ENCODE measurements around the gene NSD2.

Gene NSD2

GRCh38 chr4:1900087-1900433 is 28.9 kb downstream of the NSD2 start:
- H3K4me2 ChIP-seq (ENCODE audit: low read length), result no peak overlapping the region
- H3K79me2 ChIP-seq (ENCODE audit: low read length), result peaks cover 97% of the 10 kb centered on the region
- no peak overlapping the region for H3K4me3 ChIP-seq (ENCODE audit: low read length)
- H3K9me3 ChIP-seq (ENCODE audit: insufficient read depth, low read length), result no peaks in the 10 kb centered on the region
- H4K20me1 ChIP-seq (ENCODE audit: insufficient read depth, low read length), result peaks cover 72% of the 10 kb centered on the region
- H3K27ac ChIP-seq (ENCODE audit: low read length), result no peak overlapping the region
- H3K9ac ChIP-seq (ENCODE audit: low read length), result no peak overlapping the region
- no peak overlapping the region for H2AFZ ChIP-seq (ENCODE audit: low read depth, low read length)
- peaks cover 11% of the 10 kb centered on the region for H3K4me1 ChIP-seq (ENCODE audit: low read length)
- no peaks in the 10 kb centered on the region for H3K27me3 ChIP-seq (ENCODE audit: low read depth, low read length)
- H3K36me3 ChIP-seq (replicated peaks; ENCODE audit: low read depth, low read length), result peaks cover 54% of the 10 kb centered on the region
- no peak for TF ChIP-seq EZH2phosphoT487 (IDR thresholded peaks at IDR 0.05; ENCODE audit: low read depth)

GRCh38 chr4:1900624-1901023 is 29.4 kb downstream of the NSD2 start:
- Histone ChIP-seq H4K20me1 (ENCODE audit: insufficient read depth, low read length) (peaks cover 72% of the 10 kb centered on the region), H3K27ac (ENCODE audit: low read length) (no peak overlapping the region), H3K27me3 (ENCODE audit: low read depth, low read length) (no peaks in the 10 kb centered on the region), H3K4me1 (ENCODE audit: low read length) (peaks cover 11% of the 10 kb centered on the region), H3K79me2 (ENCODE audit: low read length) (peaks cover 97% of the 10 kb centered on the region), H3K4me3 (ENCODE audit: low read length) (no peak overlapping the region), H3K36me3 (replicated peaks; ENCODE audit: low read depth, low read length) (peaks cover 55% of the 10 kb centered on the region), H2AFZ (ENCODE audit: low read depth, low read length) (no peak overlapping the region), H3K9me3 (ENCODE audit: insufficient read depth, low read length) (no peaks in the 10 kb centered on the region), H3K9ac (ENCODE audit: low read length) (no peak overlapping the region), H3K4me2 (ENCODE audit: low read length) (no peak overlapping the region)
- TF ChIP-seq EZH2phosphoT487 (IDR thresholded peaks at IDR 0.05; ENCODE audit: low read depth), result no peak
- TF ChIP-seq CTCF (IDR thresholded peaks at IDR 0.05; ENCODE audit: low read depth, low read length), result no peak

GRCh38 chr4:1901127-1901526 is 29.9 kb downstream of the NSD2 start:
- Histone ChIP-seq H3K27ac (ENCODE audit: low read length) (no peak overlapping the region), H3K4me1 (ENCODE audit: low read length) (peaks cover 11% of the 10 kb centered on the region), H4K20me1 (ENCODE audit: insufficient read depth, low read length) (peaks cover 72% of the 10 kb centered on the region), H3K36me3 (replicated peaks; ENCODE audit: low read depth, low read length) (peaks cover 56% of the 10 kb centered on the region), H3K9me3 (ENCODE audit: insufficient read depth, low read length) (no peaks in the 10 kb centered on the region), H3K4me2 (ENCODE audit: low read length) (no peak overlapping the region), H3K9ac (ENCODE audit: low read length) (no peak overlapping the region), H2AFZ (ENCODE audit: low read depth, low read length) (no peak overlapping the region), H3K79me2 (ENCODE audit: low read length) (peaks cover 97% of the 10 kb centered on the region), H3K4me3 (ENCODE audit: low read length) (no peak overlapping the region), H3K27me3 (ENCODE audit: low read depth, low read length) (no peaks in the 10 kb centered on the region)
- TF ChIP-seq EZH2phosphoT487 (IDR thresholded peaks at IDR 0.05; ENCODE audit: low read depth) (no peak), CTCF (IDR thresholded peaks at IDR 0.05; ENCODE audit: low read depth, low read length) (no peak)

- Histone ChIP-seq H3K4me3 (ENCODE audit: low read length) (no peak overlapping the region), H3K9ac (ENCODE audit: low read length) (no peak overlapping the region), H4K20me1 (ENCODE audit: insufficient read depth, low read length) (peaks cover 74% of the 10 kb centered on the region), H3K9me3 (ENCODE audit: insufficient read depth, low read length) (no peaks in the 10 kb centered on the region), H3K4me1 (ENCODE audit: low read length) (peaks cover 11% of the 10 kb centered on the region), H3K79me2 (ENCODE audit: low read length) (peaks cover 97% of the 10 kb centered on the region), H3K36me3 (replicated peaks; ENCODE audit: low read depth, low read length) (peaks cover 58% of the 10 kb centered on the region), H3K27ac (ENCODE audit: low read length) (no peak overlapping the region), H3K27me3 (ENCODE audit: low read depth, low read length) (no peaks in the 10 kb centered on the region), H3K4me2 (ENCODE audit: low read length) (no peak overlapping the region), H2AFZ (ENCODE audit: low read depth, low read length) (no peak overlapping the region)
- TF ChIP-seq EZH2phosphoT487 (IDR thresholded peaks at IDR 0.05; ENCODE audit: low read depth), result no peak
- TF ChIP-seq CTCF (IDR thresholded peaks at IDR 0.05; ENCODE audit: low read depth, low read length), result no peak
Observed at GRCh38 chr4:1902243-1902642, 31.1 kb downstream of the NSD2 start.

GRCh38 chr4:1903035-1903434 is 31.8 kb downstream of the NSD2 start:
- H3K79me2 ChIP-seq (ENCODE audit: low read length), result peaks cover 97% of the 10 kb centered on the region
- H3K27ac ChIP-seq (ENCODE audit: low read length), result no peak overlapping the region
- H3K9ac ChIP-seq (ENCODE audit: low read length), result no peak overlapping the region
- H3K4me1 ChIP-seq (ENCODE audit: low read length), result peaks cover 11% of the 10 kb centered on the region
- H3K4me3 ChIP-seq (ENCODE audit: low read length), result no peak overlapping the region
- no peaks in the 10 kb centered on the region for H3K27me3 ChIP-seq (ENCODE audit: low read depth, low read length)
- peaks cover 62% of the 10 kb centered on the region for H3K36me3 ChIP-seq (replicated peaks; ENCODE audit: low read depth, low read length)
- no peak overlapping the region for H2AFZ ChIP-seq (ENCODE audit: low read depth, low read length)
- no peak overlapping the region for H3K4me2 ChIP-seq (ENCODE audit: low read length)
- no peak for TF ChIP-seq EZH2phosphoT487 (IDR thresholded peaks at IDR 0.05; ENCODE audit: low read depth)
- H4K20me1 ChIP-seq (ENCODE audit: insufficient read depth, low read length), result peaks cover 74% of the 10 kb centered on the region
- no peaks in the 10 kb centered on the region for H3K9me3 ChIP-seq (ENCODE audit: insufficient read depth, low read length)
